HG02970 (cell line): ENCODE results near the gene COA3.

Experiments
- ATAC-seq: cut with Tn5 transposase; IDR thresholded peaks from one replicate; pipeline ENCODE4 v1.9.1; 2021; ENCODE audit warnings: mild to moderate bottlenecking, moderate library complexity, moderate number of reproducible peaks; ENCODE audit not compliant: unreplicated experiment, low FRiP score

COA3 gene

GRCh38 chr17:42760652-42761581 is 37.6 kb downstream of the COA3 start, which contains the start of gene RAMP2:
Gene RAMP2, plus strand, starts transcription at chr17:42761227. Its CDS starts 35 bp downstream, at chr17:42761262.
- ATAC-seq = no peak

DNA sequence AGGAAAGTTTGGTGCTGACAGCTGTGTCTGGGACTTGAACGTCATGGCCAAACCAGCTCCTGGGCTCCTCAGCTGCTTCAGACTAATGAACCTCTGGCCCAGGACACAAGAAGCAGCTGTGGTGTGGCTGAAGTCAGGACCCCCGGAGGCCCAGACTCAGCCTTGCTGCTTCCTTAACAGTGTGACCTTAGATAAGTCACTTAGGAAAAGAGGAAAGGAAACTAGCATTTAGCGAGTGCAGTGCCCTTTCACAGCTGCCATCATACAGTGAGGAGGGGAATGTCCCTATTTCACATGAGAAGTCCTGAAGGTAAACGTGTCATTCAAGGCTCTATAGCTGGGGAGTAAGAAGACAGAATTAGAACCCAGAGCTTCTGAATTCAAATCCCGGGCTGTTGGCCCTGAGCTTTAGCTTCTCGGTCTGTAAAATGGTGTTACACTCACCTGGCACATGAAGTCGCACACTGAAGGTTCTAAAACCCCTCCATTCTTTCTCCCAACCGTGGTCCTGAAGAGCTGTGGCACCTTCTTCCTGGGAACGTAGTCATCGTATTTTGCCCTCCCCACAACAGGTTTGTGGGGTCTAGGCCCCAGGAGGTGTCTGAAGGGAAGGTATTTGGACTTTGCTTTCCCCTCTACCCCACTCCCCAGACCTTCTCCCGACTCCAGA is 38.4 kb downstream of the COA3 start:
- ATAC-seq = no peak

- no peak for ATAC-seq
Measured at GRCh38 chr17:42754782-42755181, 43.7 kb downstream of the COA3 start.

DNA sequence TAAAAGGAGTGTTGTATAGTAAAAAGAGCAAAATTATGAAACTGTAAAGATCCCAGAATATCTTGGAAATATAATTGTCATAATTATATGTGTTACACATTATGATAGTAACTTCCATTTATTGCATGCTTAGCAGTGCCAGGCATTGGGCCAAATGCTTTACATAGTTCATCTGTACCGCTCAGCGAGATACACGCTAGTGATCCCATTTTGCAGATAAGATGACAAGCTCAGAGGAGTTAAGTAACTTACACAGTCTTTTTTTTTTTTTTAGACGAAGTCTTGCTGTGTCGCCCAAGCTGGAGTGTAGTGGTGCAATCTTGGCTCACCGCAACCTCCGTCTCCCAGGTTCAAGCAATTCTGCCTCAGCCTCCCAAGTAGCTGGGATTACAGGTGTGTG is 46.9 kb downstream of the COA3 start:
- no peak for ATAC-seq

GRCh38 chr17:42750739-42751344 is 47.7 kb downstream of the COA3 start:
- no peak for ATAC-seq

DNA sequence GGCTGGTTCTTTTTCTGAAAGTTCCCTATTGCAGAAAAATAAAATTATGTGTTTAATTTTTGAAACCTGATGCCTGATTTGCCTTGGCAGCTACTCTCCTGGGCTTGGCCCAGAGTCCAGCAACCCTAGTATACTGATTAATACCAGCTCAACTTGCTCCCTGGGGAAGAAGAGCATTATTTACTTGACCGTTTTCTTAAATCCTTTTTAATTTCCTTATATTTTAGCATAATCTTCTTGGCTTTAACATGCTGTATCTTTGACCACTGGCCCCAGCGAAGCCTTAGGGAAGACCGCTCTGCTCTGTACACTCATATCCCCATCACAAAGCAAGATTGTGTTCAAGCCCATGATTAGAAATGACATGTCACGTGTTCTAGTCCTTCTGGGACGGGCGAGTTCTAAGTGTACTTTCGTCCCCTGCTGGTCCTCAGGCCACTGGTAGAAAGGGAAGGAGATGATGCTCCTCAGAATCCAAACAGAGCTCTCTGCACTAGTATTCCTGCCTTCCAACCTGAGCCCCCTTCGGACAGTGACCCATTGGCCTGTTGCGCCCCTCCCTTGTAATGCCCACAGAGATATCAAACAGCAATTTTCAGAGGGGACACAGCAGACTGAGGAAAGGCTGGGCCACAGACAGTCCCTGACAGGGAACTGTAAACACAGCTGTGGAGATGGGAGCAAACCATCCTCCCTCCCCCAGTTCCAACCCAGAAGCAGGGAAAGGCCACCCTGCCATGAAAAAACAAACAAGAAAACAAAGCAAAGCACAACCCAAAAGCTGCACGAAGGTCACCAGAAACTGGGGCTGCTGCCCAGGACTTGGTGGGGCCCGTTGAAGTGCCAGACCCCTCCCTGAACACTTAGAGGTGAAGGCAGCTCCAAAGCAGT is 49.4 kb downstream of the COA3 start:
- ATAC-seq = no peak

- no peak for ATAC-seq
Measured at GRCh38 chr17:42748202-42748907, 50.1 kb downstream of the COA3 start.
